Measurements from ENCODE around the gene CEP20.

CEP20 gene

DNA sequence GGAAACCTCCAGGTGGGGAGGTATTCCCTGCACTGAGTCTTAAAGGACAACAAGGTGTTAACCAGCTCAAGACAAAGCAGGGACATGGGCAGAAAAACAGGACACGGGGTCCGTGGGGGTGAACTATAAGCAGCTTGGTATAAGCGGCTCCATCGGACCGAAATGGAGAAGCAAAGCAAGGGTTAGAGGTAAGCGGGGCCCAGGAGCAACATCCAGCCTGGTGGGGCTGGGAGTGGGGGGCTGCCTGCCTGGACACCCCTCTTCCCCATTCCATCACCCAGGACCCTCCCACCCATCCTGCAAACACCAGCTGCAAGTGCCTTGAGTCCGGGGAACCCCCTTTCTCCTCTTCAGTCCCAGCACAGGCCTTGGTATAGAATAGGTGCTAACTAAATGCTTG lies 61.1 kb downstream of the CEP20 start:
- no peak overlapping the region for H3K4me2 ChIP-seq
- no peaks in the 10 kb centered on the region for H3K27me3 ChIP-seq (ENCODE audit: insufficient read depth, low read depth)
- H3K4me1 ChIP-seq (ENCODE audit: low read depth, poor library complexity, severe bottlenecking) = no peaks in the 10 kb centered on the region
- H3K27ac ChIP-seq = no peak overlapping the region
- H3K4me3 ChIP-seq (IDR thresholded peaks at IDR 0.05; ENCODE audit: insufficient read depth, low read depth, low read length) = no peak overlapping the region
- no peaks in the 10 kb centered on the region for H4K20me1 ChIP-seq (ENCODE audit: insufficient read depth)
- H3K36me3 ChIP-seq (ENCODE audit: insufficient read depth) = no peaks in the 10 kb centered on the region
- no peak overlapping the region for H3K9ac ChIP-seq
- TF ChIP-seq, protein P1, sequence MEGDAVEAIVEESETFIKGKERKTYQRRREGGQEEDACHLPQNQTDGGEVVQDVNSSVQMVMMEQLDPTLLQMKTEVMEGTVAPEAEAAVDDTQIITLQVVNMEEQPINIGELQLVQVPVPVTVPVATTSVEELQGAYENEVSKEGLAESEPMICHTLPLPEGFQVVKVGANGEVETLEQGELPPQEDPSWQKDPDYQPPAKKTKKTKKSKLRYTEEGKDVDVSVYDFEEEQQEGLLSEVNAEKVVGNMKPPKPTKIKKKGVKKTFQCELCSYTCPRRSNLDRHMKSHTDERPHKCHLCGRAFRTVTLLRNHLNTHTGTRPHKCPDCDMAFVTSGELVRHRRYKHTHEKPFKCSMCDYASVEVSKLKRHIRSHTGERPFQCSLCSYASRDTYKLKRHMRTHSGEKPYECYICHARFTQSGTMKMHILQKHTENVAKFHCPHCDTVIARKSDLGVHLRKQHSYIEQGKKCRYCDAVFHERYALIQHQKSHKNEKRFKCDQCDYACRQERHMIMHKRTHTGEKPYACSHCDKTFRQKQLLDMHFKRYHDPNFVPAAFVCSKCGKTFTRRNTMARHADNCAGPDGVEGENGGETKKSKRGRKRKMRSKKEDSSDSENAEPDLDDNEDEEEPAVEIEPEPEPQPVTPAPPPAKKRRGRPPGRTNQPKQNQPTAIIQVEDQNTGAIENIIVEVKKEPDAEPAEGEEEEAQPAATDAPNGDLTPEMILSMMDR (conservative IDR thresholded peaks at IDR 0.05; ENCODE audit: low read depth, low read length) = no peak
- no peak overlapping the region for H2AFZ ChIP-seq (ENCODE audit: low read depth)
- no peaks in the 10 kb centered on the region for H3K79me2 ChIP-seq (ENCODE audit: insufficient read depth, low read depth)

DNA sequence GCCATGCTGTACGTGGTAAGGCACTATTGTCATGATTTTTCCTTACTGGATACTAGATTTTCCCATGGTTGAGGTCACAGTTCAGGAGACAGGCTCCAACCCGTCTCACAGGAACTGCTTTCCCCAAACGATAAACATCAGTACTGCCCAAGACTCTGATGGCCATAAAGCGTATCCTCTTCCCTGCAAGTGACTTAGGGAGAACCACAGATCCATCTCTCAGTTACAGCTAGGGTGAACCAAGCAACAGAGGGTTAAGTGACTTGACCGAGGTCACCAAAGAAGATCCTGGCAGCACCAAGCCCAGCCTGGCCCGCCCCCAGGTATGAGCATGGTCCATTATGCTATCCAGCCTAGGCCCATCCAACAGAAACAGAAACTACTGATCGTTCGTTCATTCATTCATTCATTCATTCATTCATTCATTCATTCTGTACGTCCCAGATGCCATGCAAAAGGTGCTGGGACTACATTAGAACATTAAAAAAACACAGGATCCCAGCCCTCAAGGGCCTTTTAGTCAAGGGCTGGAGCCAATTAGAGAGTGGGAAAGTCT lies 62.6 kb downstream of the CEP20 start:
- Histone ChIP-seq H3K4me3 (IDR thresholded peaks at IDR 0.05; ENCODE audit: insufficient read depth, low read depth, low read length) (no peak overlapping the region), H3K79me2 (ENCODE audit: insufficient read depth, low read depth) (no peaks in the 10 kb centered on the region), H3K4me2 (no peak overlapping the region), H4K20me1 (ENCODE audit: insufficient read depth) (no peaks in the 10 kb centered on the region), H2AFZ (ENCODE audit: low read depth) (no peak overlapping the region), H3K27ac (no peak overlapping the region), H3K36me3 (ENCODE audit: insufficient read depth) (no peaks in the 10 kb centered on the region), H3K9ac (no peak overlapping the region), H3K27me3 (ENCODE audit: insufficient read depth, low read depth) (no peaks in the 10 kb centered on the region), H3K4me1 (ENCODE audit: low read depth, poor library complexity, severe bottlenecking) (no peaks in the 10 kb centered on the region)
- TF ChIP-seq, protein P1 (conservative IDR thresholded peaks at IDR 0.05; ENCODE audit: low read depth, low read length) = no peak

DNA sequence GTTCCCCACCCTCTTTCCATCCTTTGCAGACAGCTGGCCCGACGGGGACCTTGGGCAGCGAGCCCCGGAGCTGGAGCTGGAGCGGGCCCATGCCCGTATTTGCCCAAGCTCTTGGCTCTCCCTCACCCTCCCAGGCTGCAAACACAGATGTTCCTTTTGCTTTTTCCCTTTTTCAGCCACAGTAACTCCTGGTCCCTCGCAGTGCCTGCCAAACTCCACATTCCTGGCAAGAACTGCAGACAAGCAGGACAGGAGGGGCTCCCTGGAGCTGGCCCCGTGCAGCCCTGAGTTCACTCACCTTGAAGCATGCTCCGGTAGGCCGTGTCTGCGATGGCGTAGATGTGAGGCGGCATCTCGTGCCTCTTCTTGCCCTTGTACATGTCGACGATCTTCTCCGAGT lies 65.4 kb downstream of the CEP20 start:
- Histone ChIP-seq H2AFZ (ENCODE audit: low read depth) (no peak overlapping the region), H3K4me3 (IDR thresholded peaks at IDR 0.05; ENCODE audit: insufficient read depth, low read depth, low read length) (no peak overlapping the region), H4K20me1 (ENCODE audit: insufficient read depth) (no peaks in the 10 kb centered on the region), H3K27ac (no peak overlapping the region), H3K9ac (no peak overlapping the region), H3K36me3 (ENCODE audit: insufficient read depth) (no peaks in the 10 kb centered on the region), H3K4me2 (no peak overlapping the region), H3K27me3 (ENCODE audit: insufficient read depth, low read depth) (no peaks in the 10 kb centered on the region), H3K4me1 (ENCODE audit: low read depth, poor library complexity, severe bottlenecking) (no peaks in the 10 kb centered on the region), H3K79me2 (ENCODE audit: insufficient read depth, low read depth) (no peaks in the 10 kb centered on the region)
- TF ChIP-seq, protein P1 (conservative IDR thresholded peaks at IDR 0.05; ENCODE audit: low read depth, low read length) = no peak

DNA sequence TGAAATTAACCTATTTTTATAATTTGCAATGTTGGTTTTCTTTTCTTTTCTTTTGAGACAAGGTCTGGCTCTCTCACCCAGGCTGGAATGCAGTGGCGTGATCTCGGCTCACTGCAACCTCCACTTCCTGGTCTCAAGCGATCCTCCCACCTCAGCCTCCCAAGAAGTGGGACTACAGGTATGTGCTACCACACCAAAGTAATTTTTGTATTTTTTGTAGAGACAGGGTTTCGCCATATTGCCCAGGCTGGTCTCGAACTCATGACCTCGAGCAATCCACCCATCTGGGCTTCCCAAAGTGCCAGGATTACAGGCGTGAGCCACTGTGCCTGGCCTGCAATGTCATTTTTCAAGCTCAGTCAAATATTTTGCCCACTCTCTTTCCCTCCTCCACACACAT lies 67.6 kb downstream of the CEP20 start:
- TF ChIP-seq, protein P1 (conservative IDR thresholded peaks at IDR 0.05; ENCODE audit: low read depth, low read length) = no peak
- Histone ChIP-seq H3K36me3 (ENCODE audit: insufficient read depth) (no peaks in the 10 kb centered on the region), H3K4me1 (ENCODE audit: low read depth, poor library complexity, severe bottlenecking) (no peaks in the 10 kb centered on the region), H3K4me3 (IDR thresholded peaks at IDR 0.05; ENCODE audit: insufficient read depth, low read depth, low read length) (no peak overlapping the region), H4K20me1 (ENCODE audit: insufficient read depth) (no peaks in the 10 kb centered on the region), H3K79me2 (ENCODE audit: insufficient read depth, low read depth) (no peaks in the 10 kb centered on the region), H3K9ac (no peak overlapping the region), H2AFZ (ENCODE audit: low read depth) (no peak overlapping the region), H3K27ac (no peak overlapping the region), H3K27me3 (ENCODE audit: insufficient read depth, low read depth) (no peaks in the 10 kb centered on the region), H3K4me2 (no peak overlapping the region)
